ENCODE data around the gene ATF1. TPM values are rescaled to one million over a fixed set of nuclear protein-coding genes. Genes with fewer than 3 reads are reported as not detected.

Gene ATF1
- total RNA-seq, 1 donor from 2014 or later: 24.8 TPM

GRCh38 chr12:50725011-50725942 is 38.6 kb upstream of the ATF1 start:
- no peak overlapping the region for H3K27ac ChIP-seq
- no peak overlapping the region for H3K4me2 ChIP-seq
- H3K27me3 ChIP-seq: no peaks in the 10 kb centered on the region
- H3K4me1 Mint-ChIP-seq: no peaks in the 10 kb centered on the region
- no peak for TF ChIP-seq EZH2 (IDR thresholded peaks at IDR 0.05)
- no peak for TF ChIP-seq EZH2phosphoT487 (IDR thresholded peaks at IDR 0.05)
- TF ChIP-seq CTCF (IDR thresholded peaks at IDR 0.05): no peak
- DNase-seq (ENCODE audit: low spot score): no peak
- H3K9ac ChIP-seq: no peak overlapping the region
- H3K9me3 ChIP-seq (ENCODE audit: low read depth): no peaks in the 10 kb centered on the region
- H3K4me3 Mint-ChIP-seq: no peak overlapping the region
- H3K27me3 Mint-ChIP-seq (ENCODE audit: insufficient read depth, low read depth): no peaks in the 10 kb centered on the region
- peaks cover 18% of the 10 kb centered on the region for H3K36me3 Mint-ChIP-seq
- no peak overlapping the region for H3K4me3 ChIP-seq
- no peak overlapping the region for H2AFZ ChIP-seq (replicated peaks)
- no peak overlapping the region for H3K27ac Mint-ChIP-seq
- no peaks in the 10 kb centered on the region for H4K20me1 ChIP-seq (ENCODE audit: low read depth)
- no peaks in the 10 kb centered on the region for H3K79me2 ChIP-seq (ENCODE audit: low read depth)
- no peaks in the 10 kb centered on the region for H3K9me3 Mint-ChIP-seq
- no peaks in the 10 kb centered on the region for H3F3A ChIP-seq (ENCODE audit: low read depth)
- no peaks in the 10 kb centered on the region for H3K36me3 ChIP-seq
- no peaks in the 10 kb centered on the region for H3K4me1 ChIP-seq

- Mint-ChIP-seq H3K27ac (no peak overlapping the region), H3K27me3 (ENCODE audit: insufficient read depth, low read depth) (no peaks in the 10 kb centered on the region), H3K36me3 (peaks cover 23% of the 10 kb centered on the region), H3K4me1 (no peaks in the 10 kb centered on the region), H3K4me3 (no peak overlapping the region), H3K9me3 (no peaks in the 10 kb centered on the region)
- Histone ChIP-seq H3K4me2 (no peak overlapping the region), H3K9me3 (ENCODE audit: low read depth) (no peaks in the 10 kb centered on the region), H3K27ac (no peak overlapping the region), H3K36me3 (no peaks in the 10 kb centered on the region), H3K27me3 (no peaks in the 10 kb centered on the region), H3K4me1 (no peaks in the 10 kb centered on the region), H3K9ac (no peak overlapping the region), H3F3A (ENCODE audit: low read depth) (no peaks in the 10 kb centered on the region), H3K79me2 (ENCODE audit: low read depth) (no peaks in the 10 kb centered on the region), H2AFZ (replicated peaks) (no peak overlapping the region), H3K4me3 (no peak overlapping the region), H4K20me1 (ENCODE audit: low read depth) (no peaks in the 10 kb centered on the region)
- TF ChIP-seq EZH2phosphoT487 (IDR thresholded peaks at IDR 0.05) (no peak), EZH2 (IDR thresholded peaks at IDR 0.05) (no peak), CTCF (IDR thresholded peaks at IDR 0.05) (no peak)
- no peak for DNase-seq (ENCODE audit: low spot score)
These were observed 36.4 kb upstream of the ATF1 start for GRCh38 chr12:50727466-50727865.

- no peak overlapping the region for H2AFZ ChIP-seq (replicated peaks)
These were observed 35.5 kb upstream of the ATF1 start for GRCh38 chr12:50728417-50728816.

More at GRCh38 chr12:50728417-50728816, 35.5 kb upstream of the ATF1 start:
- DNase-seq (ENCODE audit: low spot score): no peak
- Mint-ChIP-seq H3K27me3 (ENCODE audit: insufficient read depth, low read depth) (no peaks in the 10 kb centered on the region), H3K9me3 (no peaks in the 10 kb centered on the region), H3K36me3 (peaks cover 23% of the 10 kb centered on the region), H3K4me1 (no peaks in the 10 kb centered on the region), H3K4me3 (no peak overlapping the region), H3K27ac (no peak overlapping the region)
- no peak for TF ChIP-seq CTCF (IDR thresholded peaks at IDR 0.05)
- TF ChIP-seq EZH2phosphoT487 (IDR thresholded peaks at IDR 0.05): no peak
- TF ChIP-seq EZH2 (IDR thresholded peaks at IDR 0.05): no peak
- Histone ChIP-seq H3K4me2 (no peak overlapping the region), H3K79me2 (ENCODE audit: low read depth) (no peaks in the 10 kb centered on the region), H3K9me3 (ENCODE audit: low read depth) (no peaks in the 10 kb centered on the region), H3K27ac (no peak overlapping the region), H3K27me3 (no peaks in the 10 kb centered on the region), H3K9ac (no peak overlapping the region), H4K20me1 (ENCODE audit: low read depth) (no peaks in the 10 kb centered on the region), H3K4me3 (no peak overlapping the region), H3K36me3 (no peaks in the 10 kb centered on the region), H3K4me1 (no peaks in the 10 kb centered on the region), H3F3A (ENCODE audit: low read depth) (no peaks in the 10 kb centered on the region)

All from neural progenitor cell (in vitro differentiated cells).